GM10248 (cell line): ENCODE results near the gene WDR17.

Source experiments
- CTCF ChIA-PET: fragments of 300-600 bp; sonication (Branson Sonifier 250); formaldehyde crosslinking; extraction: SDS; loops from one replicate; lab custom pipeline; 2021; ENCODE audit warnings: antibody characterized with exemption; lab: Yijun Ruan, JAX
- POLR2A ChIA-PET: fragments of 350-650 bp; sonication (Branson Sonifier 250); formaldehyde crosslinking; extraction: SDS; loops from one replicate; lab custom pipeline; 2020; ENCODE audit warnings: antibody characterized with exemption; lab: Yijun Ruan, JAX
- DNase-seq: peaks from one replicate; pipeline ENCODE4 v3.0.0; 2012; ENCODE audit errors: extremely low spot score
- CTCF ChIP-seq: IDR thresholded peaks from 2 replicates; pipeline ENCODE4 v1.5.1; 2012; ENCODE audit warnings: mild to moderate bottlenecking, low read depth; ENCODE audit errors: extremely low read depth, missing control alignments, control extremely low read depth

Gene WDR17

DNA sequence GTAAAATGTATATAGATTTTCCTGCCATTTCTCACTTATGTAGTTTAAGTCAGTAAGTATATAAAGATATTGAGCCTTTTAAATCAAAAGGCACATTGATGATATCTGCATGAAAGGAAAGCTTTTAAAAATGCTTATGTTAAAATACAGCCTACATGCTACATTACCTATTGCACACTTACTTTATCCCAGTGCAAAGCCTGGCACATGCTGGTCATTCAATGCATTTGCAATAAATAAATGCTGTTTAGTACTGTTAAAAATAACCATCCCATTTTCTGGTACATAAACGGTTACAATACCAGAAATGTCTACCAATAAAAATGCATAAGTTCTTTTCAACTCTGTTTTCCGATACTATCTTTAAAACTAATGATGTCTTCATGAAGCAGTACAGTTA is 151.9 kb downstream of the WDR17 start:
- ChIA-PET POLR2A (no interaction called here), CTCF (interaction anchor here (0.9 to 2.1 kb wide), 5 partner anchors 9 to 27 kb away, joined by 3 to 6 read pairs (median 4); no protein-coding TSS in a partner anchor)
- no peak for DNase-seq
- TF ChIP-seq CTCF, result peak; percentile 19

DNA sequence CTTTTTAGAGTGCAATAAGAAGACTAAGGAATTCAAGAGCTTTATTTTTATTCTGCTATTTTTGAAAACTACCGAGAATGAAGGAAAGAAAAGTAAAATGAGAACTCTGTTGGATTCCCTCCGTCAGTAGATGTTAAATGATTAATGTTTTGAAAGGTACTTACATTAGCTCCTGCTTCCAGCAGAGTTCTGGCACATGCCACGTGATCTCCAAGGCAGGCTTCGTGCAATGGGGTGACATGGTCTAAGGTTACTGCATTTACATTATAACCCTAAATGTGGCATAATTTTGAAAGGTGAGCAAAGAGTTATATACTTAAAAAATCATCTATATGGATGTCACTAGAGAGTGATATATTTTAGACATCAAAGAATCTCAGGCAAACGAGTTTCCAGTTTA is 156.5 kb downstream of the WDR17 start:
- no peak for DNase-seq
- CTCF ChIA-PET, result interaction anchor here (1.8 kb wide), 1 partner anchor 26 kb away, joined by 4 read pairs; the partner anchor contains the start of gene SPATA4
- POLR2A ChIA-PET, result no interaction called here
- TF ChIP-seq CTCF, result no peak

DNA sequence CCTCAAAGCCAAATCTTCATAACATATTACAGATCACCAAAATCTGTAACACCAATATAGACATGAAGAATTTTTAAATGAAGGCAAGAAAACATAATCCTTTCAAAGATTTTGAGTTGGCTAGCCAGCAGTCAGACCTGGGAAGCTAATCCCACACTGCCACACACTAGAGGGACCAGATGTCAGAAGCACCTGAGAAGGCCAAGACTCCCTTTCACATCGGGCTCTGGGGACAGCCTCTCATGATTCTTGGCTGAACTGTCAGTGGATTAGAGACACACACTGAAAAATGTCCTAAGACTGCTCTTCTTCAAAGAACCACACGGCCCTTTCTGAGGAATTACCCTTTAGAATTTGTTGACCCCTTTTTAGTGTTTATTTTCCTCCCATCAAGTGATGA is 157.9 kb downstream of the WDR17 start:
- CTCF ChIA-PET, result no interaction called here
- POLR2A ChIA-PET, result no interaction called here

DNA sequence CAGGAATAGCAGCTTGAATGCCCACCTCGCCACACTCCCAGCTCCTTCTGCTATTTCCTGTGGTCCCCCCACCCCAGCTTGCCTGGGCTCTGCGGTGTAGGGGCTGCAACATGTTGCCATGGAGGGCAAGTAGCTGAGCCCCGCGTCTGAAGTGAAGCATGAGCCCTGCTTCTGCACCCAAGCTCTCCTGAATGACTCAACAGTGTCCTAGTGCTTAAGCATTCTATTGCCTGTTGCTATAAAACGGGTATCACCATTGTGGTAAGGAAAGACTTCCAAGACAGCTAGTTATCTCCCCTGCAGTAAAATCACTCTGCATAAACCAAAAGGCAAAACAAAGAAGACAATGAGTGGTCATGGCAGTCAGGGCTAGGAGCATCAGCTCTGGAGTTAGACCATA is 161.1 kb downstream of the WDR17 start:
- no peak for DNase-seq
- CTCF ChIA-PET, result interaction anchor here (0.8 to 0.9 kb wide), 2 partner anchors 10 to 16 kb away, joined by 3 to 5 read pairs; no protein-coding TSS in a partner anchor
- POLR2A ChIA-PET, result no interaction called here
- no peak for TF ChIP-seq CTCF

More for the DNA sequence above, 157.9 kb downstream of the WDR17 start:
- no peak for DNase-seq
- TF ChIP-seq CTCF, result no peak

DNA sequence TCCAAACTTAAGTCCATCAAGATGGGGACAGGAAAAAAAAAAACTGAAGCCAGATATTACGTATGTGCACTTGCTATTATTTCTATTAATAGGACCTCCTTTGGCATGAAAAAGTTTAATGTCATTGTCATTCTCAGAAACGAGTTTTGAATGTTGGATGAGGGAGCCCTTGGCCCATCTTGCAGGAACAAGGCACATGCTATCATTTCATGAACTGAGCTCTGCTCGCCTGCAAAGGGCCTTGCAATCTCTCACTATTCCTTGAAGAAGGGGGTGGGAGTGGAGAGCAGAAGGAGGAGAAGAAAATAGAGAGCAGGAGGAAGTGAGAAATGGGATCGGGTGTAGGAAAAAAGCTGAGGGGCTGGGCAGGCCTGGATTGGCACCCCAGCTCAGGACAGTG is 164.0 kb downstream of the WDR17 start:
- ChIA-PET POLR2A (no interaction called here), CTCF (interaction anchor here (0.8 to 1.2 kb wide), 3 partner anchors 8 to 12 kb away, joined by 3 to 5 read pairs (median 3); no protein-coding TSS in a partner anchor)
- DNase-seq, result no peak
- no peak for TF ChIP-seq CTCF
